HAP-1 (cell line): Measurements from ENCODE around the gene TRAPPC3L.

Experiments used
- DNase-seq, 2 experiments: peaks; one replicate each; pipeline ENCODE4 v3.0.0-alpha.2; 2016 to 2020; ENCODE audit warnings: low spot score in 2 of 2
- H3K27me3 ChIP-seq: fragments of 250-450 bp; sonication (Bioruptor Pico); 2 replicates; pipeline ENCODE4 v1.5.1; 2020; ENCODE audit warnings: low read depth, mild to moderate bottlenecking, moderate library complexity
- H3K36me3 ChIP-seq: fragments of 250-450 bp; sonication (Bioruptor Pico); replicated peaks from 2 replicates; pipeline ENCODE4 v1.5.1; 2020; ENCODE audit warnings: mild to moderate bottlenecking
- H3K4me1 ChIP-seq: fragments of 250-450 bp; sonication (Bioruptor Pico); 2 replicates; pipeline ENCODE4 v1.5.1; 2020; ENCODE audit warnings: mild to moderate bottlenecking
- H3K4me3 ChIP-seq: fragments of 250-450 bp; sonication (Bioruptor Pico); 2 replicates; pipeline ENCODE4 v1.5.1; 2020; ENCODE audit warnings: mild to moderate bottlenecking, moderate library complexity
- H3K9me3 ChIP-seq: fragments of 250-450 bp; sonication (Bioruptor Pico); 2 replicates; pipeline ENCODE4 v1.5.1; 2020; ENCODE audit warnings: mild to moderate bottlenecking, moderate library complexity
- in situ Hi-C: fragments of 300-500 bp; cut with MboI; formaldehyde crosslinking; loops from 3 replicates; pipeline ENCODE4 v1.14.3; 2020; ENCODE audit warnings: low sequenced_read_pairs, inconsistent platforms, mixed read lengths

Gene TRAPPC3L

DNA sequence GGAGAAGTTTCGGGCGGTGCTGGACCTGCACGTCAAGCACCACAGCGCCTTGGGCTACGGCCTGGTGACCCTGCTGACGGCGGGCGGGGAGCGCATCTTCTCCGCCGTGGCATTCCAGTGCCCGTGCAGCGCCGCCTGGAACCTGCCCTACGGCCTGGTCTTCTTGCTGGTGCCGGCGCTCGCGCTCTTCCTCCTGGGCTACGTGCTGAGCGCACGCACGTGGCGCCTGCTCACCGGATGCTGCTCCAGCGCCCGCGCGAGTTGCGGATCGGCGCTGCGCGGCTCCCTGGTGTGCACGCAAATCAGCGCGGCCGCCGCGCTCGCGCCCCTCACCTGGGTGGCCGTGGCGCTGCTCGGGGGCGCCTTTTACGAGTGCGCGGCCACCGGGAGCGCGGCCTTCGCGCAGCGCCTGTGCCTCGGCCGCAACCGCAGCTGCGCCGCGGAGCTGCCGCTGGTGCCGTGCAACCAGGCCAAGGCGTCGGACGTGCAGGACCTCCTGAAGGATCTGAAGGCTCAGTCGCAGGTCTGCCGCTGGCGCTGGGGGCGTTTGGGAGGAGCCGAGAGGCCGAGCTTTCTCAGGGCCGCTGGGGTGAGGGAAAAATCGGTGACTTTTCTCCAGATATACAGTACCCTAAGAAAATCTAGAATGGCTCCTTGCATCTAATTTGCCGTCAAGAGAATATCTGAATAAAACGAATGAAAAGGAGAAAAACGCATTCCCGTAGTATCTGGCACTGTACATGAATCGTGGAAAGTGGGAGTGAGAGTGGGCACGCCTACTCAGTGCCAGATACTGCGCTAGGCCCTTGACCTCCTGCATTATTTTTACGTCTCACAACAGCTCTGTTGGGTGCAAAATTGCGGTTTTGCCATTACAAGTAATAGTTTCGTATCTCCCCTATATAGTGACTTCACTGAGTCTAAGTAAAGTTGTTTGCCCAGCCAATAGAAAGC, 83.3 kb downstream of the TRAPPC3L start:
- DNase-seq: peak in 1 of 2 experiments; percentile 36
- H3K27me3 ChIP-seq: peaks cover 50% of the 10 kb centered on the region
- H3K4me3 ChIP-seq: no peak overlapping the region; the same call in 1 of the 2 replicates
- no peaks in the 10 kb centered on the region for H3K9me3 ChIP-seq
- no peaks in the 10 kb centered on the region for H3K36me3 ChIP-seq
- no peaks in the 10 kb centered on the region for H3K4me1 ChIP-seq
- in situ Hi-C loops: no loop called here

DNA sequence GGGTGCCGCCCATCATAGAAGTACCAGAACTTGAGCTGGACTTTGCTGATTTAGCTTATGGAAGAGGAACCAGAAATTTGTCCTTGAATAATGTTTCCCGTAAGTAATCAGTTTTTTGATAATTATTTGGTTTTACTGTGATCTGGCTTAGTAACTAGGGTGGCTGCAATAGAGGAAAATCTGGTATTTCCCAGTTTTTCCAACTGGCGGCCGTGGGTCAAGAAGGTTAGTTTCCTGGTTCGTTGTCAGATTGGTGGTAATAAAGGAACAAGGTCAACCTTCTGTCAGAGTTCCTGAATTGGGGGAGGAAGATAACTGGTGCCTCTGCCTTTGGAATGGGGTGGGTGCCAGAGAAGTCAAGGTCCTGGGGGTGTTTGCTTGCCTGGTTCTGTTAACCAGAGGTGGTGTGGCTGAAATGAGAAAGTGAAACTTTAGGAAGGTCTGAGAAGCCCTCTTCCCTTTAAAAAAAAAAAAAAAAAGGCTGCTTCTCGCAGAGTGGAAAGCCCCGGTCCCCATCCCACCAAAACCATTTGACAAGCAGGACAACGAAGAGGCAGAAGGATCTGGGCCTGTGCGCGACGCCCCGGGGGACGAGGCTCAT, 84.1 kb downstream of the TRAPPC3L start, which contains the start of gene CALHM6:
Gene CALHM6, plus strand, starts transcription at position 45 of the 601 bp plus-strand sequence. Its CDS starts 555 bp downstream, at position 600.
- DNase-seq: no peak
- Histone ChIP-seq H3K9me3 (no peaks in the 10 kb centered on the region), H3K4me1 (no peaks in the 10 kb centered on the region), H3K36me3 (no peaks in the 10 kb centered on the region), H3K27me3 (peaks cover 47% of the 10 kb centered on the region), H3K4me3 (no peak within 1 kb of the TSS)
- in situ Hi-C loops: no loop called here

DNA sequence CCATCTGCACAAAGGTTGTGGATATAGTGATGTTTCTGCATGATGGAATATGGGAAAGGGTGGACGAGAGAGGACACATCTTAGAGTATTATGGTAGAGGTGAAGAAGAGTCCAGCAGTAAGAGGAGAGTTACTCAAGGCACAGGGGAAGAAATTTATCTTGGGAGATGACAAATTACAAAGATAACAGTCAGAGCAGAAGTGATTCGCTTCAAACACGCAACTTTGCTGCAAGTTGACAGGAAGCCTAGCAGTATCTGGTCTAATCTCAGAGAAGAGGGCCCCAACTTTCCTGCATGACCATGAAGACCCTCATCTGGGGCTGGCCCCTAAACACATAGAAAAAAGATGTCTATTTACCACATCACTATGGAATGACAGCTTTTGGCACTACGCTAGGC, 85.6 kb downstream of the TRAPPC3L start:
- no peaks in the 10 kb centered on the region for H3K9me3 ChIP-seq
- H3K36me3 ChIP-seq: no peaks in the 10 kb centered on the region
- no peaks in the 10 kb centered on the region for H3K4me1 ChIP-seq
- no peak for DNase-seq
- no peak overlapping the region for H3K4me3 ChIP-seq
- H3K27me3 ChIP-seq: peaks cover 46% of the 10 kb centered on the region
- in situ Hi-C loops: no loop called here

DNA sequence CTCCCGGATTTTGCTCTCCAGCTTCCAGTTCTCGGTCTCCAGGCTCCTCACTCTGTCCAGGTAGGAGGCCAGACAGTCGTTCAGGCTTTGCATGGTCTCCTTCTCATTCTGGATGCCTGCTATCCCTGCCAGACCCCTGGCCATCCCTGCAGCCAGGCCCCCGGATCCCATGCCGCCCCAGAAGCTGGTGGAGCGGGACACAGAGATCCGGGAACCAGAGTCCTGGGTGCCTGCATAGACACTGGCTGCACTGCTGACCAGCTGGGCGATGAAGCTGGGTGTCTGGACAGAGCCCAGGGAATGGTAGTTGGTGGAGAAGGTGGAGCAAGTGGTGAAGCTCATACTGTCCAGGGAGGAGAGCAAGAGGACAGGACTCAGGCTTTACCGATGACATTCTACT, 87.2 kb downstream of the TRAPPC3L start:
- no peak overlapping the region for H3K4me3 ChIP-seq
- no peak for DNase-seq
- no peaks in the 10 kb centered on the region for H3K9me3 ChIP-seq
- peaks cover 34% of the 10 kb centered on the region for H3K27me3 ChIP-seq
- in situ Hi-C loops: no loop called here
- H3K4me1 ChIP-seq: no peaks in the 10 kb centered on the region
- no peaks in the 10 kb centered on the region for H3K36me3 ChIP-seq

DNA sequence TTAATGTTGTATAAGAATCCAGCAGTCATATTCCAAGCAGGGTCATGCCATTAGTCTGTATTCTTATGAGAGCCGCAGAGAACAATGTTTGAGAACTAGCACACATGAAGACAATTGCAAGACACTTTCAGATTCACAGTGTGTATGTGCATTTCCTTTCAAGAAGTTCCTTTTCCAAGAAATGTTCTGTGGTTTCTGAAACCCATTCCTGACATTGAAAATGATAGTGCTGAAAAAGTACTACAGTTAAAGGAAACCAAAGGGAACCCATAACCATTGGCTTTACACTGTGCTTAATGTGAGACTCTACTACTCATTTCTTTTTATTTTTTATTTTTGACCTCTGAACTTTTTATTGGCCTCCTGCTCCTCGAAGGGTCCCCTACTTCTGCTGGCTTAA, 88.6 kb downstream of the TRAPPC3L start:
- no peaks in the 10 kb centered on the region for H3K36me3 ChIP-seq
- in situ Hi-C loops: no loop called here
- no peak overlapping the region for H3K4me3 ChIP-seq
- no peaks in the 10 kb centered on the region for H3K4me1 ChIP-seq
- peaks cover 20% of the 10 kb centered on the region for H3K27me3 ChIP-seq
- H3K9me3 ChIP-seq: no peaks in the 10 kb centered on the region
- DNase-seq: no peak

DNA sequence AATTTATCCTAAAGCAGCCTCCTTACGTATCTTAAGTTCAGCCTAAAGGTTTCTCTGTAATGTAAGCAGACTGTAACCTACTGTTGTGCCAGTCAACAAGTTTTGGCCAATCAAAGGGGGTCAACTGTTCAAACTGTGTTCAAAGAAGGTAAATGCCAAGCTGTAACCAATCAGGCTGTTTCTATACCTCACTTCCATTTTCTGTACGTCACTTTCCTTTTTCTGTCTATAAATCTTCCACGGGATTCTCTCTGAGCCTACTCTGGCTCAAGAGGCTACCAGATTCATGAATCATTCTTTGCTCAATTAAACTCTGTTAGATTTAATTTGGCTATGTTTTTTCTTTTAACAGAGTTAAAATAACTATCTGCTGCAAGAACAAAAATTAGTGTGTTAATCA, 89.4 kb downstream of the TRAPPC3L start:
- H3K4me1 ChIP-seq: no peaks in the 10 kb centered on the region
- no peaks in the 10 kb centered on the region for H3K9me3 ChIP-seq
- H3K36me3 ChIP-seq: no peaks in the 10 kb centered on the region
- H3K4me3 ChIP-seq: no peak overlapping the region
- DNase-seq: no peak
- in situ Hi-C loops: no loop called here
- peaks cover 15% of the 10 kb centered on the region for H3K27me3 ChIP-seq

DNA sequence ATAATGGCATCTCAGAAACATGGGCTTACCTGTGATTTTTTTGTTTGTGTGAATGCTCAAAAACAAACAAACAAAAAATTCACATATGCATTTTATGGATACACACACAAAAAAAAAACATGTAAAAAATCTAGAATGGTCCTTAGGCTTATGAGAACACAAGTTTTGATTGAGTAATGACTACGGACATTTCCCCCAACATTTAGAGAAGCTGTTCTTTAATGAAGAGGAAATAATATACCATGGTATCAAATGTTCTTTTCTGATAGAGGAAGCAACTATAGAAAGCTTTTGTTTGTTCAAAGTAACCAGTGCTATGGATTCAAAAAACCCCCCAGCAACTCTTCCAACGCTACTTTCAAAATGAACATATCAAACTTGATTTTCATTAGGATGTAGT, 93.0 kb downstream of the TRAPPC3L start:
- DNase-seq: no peak
- no peaks in the 10 kb centered on the region for H3K36me3 ChIP-seq
- no peak overlapping the region for H3K4me3 ChIP-seq
- no peaks in the 10 kb centered on the region for H3K9me3 ChIP-seq
- no peaks in the 10 kb centered on the region for H3K4me1 ChIP-seq
- H3K27me3 ChIP-seq: peaks cover 6% of the 10 kb centered on the region; the same call in 1 of the 2 replicates
- in situ Hi-C loops: no loop called here

DNA sequence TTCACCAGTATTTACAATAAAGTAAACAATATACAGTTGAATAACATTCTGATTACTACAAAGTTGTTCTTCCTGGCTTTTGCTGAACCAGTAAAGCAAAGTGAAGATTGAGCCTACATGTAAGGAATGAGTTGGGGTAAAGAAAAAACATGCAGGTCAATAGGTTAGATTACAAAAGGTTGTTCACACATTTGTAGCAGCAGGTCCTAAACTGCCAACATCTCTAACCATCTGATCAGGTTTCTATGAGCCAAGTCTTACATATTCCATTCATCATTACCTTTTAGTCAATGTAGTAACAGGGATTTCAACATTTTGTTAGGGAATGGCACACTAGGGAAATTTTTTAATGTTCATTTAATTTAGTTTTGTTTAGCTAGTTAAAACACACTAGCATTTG, 93.6 kb downstream of the TRAPPC3L start:
- in situ Hi-C loops: no loop called here
- no peaks in the 10 kb centered on the region for H3K9me3 ChIP-seq
- no peak for DNase-seq
- no peak overlapping the region for H3K4me3 ChIP-seq
- no peaks in the 10 kb centered on the region for H3K4me1 ChIP-seq
- H3K36me3 ChIP-seq: no peaks in the 10 kb centered on the region
- H3K27me3 ChIP-seq: peaks cover 6% of the 10 kb centered on the region; the same call in 1 of the 2 replicates

DNA sequence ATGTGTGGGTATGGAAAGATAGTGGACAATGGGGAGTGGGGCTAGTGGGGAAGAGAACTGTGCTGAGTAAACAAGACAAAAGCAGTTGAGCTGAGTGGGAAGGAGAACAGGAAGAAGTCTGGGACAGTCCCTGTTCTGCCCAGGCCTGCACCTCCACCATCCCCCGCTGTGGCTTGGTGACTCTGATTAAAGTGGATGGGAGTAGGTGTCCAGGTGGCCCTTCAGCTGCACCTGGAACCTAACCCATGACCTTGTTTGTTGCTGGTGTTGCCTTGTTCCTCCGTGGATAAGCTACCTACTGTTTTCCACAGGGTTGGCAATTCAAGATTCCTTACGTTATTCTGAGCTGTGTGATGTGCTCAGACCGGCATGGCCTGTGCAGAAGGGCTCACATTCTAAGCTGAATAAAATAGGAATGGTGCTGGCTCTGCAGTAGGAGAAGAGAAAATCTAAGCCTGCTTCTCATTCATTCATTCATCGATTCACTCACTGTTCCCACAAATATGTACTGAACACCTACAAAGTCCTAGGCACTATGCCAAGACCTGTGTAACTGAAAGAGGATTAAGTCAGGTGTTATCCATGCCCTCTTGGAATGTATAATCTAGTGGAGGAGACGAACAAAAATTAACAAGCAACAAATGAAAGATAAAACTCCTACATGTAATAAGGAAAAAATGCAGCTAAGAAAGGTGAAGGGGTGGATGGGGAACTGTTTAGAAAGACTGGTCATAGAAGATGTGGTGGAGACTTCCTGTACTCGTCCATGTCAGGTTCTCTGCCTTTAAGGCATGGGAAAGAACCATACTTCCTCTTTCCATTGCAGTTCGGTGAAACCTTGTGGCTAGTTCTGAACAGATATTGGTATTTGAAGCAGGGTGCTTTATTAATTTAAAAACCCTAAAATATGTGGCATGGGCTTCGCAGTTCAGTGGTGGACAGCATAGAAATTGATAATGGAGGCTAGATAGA, 94.4 kb downstream of the TRAPPC3L start:
- no peaks in the 10 kb centered on the region for H3K4me1 ChIP-seq
- DNase-seq: no peak
- no peaks in the 10 kb centered on the region for H3K36me3 ChIP-seq
- H3K4me3 ChIP-seq: no peak overlapping the region
- peaks cover 6% of the 10 kb centered on the region; the same call in 1 of the 2 replicates for H3K27me3 ChIP-seq
- H3K9me3 ChIP-seq: no peaks in the 10 kb centered on the region
- in situ Hi-C loops: no loop called here

DNA sequence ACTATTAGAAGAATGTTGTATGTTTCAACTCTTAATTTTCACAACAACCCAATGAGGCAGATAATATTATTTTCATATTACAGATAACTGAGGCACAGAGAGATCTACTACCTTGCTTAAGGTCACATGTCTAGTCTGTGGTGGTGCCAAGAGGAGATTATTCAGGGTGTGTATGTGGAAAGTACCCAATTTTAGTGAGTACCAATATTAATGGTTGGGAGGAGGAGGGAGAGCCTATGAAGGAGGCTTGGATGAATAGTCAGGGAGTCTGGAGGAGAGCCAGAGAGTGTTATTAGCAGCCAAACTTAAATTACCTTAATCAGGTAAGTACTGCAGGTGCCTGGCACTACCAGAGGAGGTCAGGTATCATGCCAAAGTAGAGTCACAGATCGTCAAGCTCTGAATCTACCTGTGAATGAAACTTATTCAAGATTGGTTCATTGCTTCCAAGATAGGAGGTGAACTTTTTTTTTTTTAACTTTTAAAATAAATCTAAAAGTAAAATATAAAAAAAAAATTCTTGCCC, 95.2 kb downstream of the TRAPPC3L start:
- Histone ChIP-seq H3K4me1 (no peaks in the 10 kb centered on the region), H3K9me3 (no peaks in the 10 kb centered on the region), H3K36me3 (no peaks in the 10 kb centered on the region), H3K4me3 (no peak overlapping the region), H3K27me3 (peaks cover 6% of the 10 kb centered on the region; the same call in 1 of the 2 replicates)
- in situ Hi-C loops: no loop called here
- DNase-seq: no peak

DNA sequence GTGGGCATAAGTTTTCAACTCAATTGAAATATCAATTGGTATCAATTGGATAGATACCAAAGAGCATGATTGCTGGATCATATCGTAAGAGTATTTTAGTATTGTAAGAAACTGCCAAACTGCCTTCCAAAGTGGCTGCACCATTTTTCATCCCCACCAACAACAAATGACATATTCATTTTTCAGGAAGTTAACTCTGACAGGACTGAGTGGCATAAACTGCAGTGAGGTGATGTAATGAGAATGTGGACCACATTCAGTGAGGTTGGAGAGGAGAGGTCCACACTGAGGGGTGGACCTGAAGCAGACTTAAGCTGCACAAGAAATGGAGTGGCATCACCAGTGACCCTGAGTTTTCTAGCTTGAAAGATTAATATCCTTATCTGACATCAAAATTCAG, 95.9 kb downstream of the TRAPPC3L start:
- in situ Hi-C loops: no loop called here
- Histone ChIP-seq H3K27me3 (peaks cover 6% of the 10 kb centered on the region; the same call in 1 of the 2 replicates), H3K4me3 (no peak overlapping the region), H3K4me1 (no peaks in the 10 kb centered on the region), H3K36me3 (no peaks in the 10 kb centered on the region), H3K9me3 (no peaks in the 10 kb centered on the region)
- no peak for DNase-seq

DNA sequence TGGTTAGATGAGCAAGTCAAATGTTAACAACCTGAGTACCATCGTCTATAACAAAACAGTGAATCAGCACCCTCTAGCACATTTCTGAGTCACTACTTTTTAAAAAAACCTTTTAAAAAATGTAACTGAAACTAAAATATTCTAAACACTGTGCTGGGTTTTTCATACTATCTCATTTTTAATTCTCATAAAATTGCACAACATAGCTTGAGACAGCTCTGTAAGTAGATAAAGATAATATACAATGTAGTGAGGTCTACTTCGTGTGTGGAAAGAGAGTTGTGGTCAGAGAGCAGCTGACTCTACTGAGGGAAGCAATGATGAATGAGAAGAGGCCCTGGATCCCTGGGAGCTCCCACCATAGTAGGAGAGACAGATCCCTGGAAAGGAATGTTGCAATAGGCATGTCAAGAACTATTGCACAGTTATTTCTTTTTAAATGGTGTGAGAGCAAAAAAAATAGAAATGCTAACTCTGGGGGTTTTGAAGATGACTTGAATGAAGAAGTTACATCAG, 97.9 kb downstream of the TRAPPC3L start:
- H3K27me3 ChIP-seq: peaks cover 2% of the 10 kb centered on the region; the same call in 1 of the 2 replicates
- DNase-seq: no peak
- no peaks in the 10 kb centered on the region for H3K36me3 ChIP-seq
- no peaks in the 10 kb centered on the region for H3K9me3 ChIP-seq
- H3K4me3 ChIP-seq: no peak overlapping the region
- in situ Hi-C loops: no loop called here
- H3K4me1 ChIP-seq: no peaks in the 10 kb centered on the region

DNA sequence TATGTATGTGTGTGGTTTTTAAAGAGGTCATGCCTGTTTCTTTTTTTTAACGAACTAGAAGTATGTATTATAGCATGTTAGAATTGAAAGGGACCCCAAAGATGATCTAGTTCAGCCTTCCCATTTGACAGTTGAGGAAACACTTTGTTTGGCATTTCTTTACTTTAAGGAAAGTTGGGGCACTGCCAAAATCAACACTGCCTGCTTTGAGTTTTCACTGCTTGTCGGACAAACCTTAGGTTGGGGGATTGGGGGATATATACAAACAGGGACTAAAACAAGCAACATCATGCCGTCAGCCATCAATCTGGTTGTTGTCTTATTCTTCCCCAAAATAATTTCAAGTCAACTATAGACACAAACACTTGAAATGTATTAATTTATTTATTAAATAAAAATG, 98.4 kb downstream of the TRAPPC3L start:
- peaks cover 2% of the 10 kb centered on the region; the same call in 1 of the 2 replicates for H3K27me3 ChIP-seq
- no peak overlapping the region for H3K4me3 ChIP-seq
- in situ Hi-C loops: no loop called here
- no peaks in the 10 kb centered on the region for H3K36me3 ChIP-seq
- H3K4me1 ChIP-seq: no peaks in the 10 kb centered on the region
- H3K9me3 ChIP-seq: no peaks in the 10 kb centered on the region
- DNase-seq: no peak
